OCI-M1 (cell line): ENCODE results near the gene SAT2.

ENCODE experiments used
- DNase-seq: peaks from one replicate; lab custom pipeline; 2025; lab: John Stamatoyannopoulos, UW

SAT2 gene

GRCh38 chr17:7590743-7591142 lies 36.9 kb downstream of the SAT2 start:
- DNase-seq = no peak

DNA sequence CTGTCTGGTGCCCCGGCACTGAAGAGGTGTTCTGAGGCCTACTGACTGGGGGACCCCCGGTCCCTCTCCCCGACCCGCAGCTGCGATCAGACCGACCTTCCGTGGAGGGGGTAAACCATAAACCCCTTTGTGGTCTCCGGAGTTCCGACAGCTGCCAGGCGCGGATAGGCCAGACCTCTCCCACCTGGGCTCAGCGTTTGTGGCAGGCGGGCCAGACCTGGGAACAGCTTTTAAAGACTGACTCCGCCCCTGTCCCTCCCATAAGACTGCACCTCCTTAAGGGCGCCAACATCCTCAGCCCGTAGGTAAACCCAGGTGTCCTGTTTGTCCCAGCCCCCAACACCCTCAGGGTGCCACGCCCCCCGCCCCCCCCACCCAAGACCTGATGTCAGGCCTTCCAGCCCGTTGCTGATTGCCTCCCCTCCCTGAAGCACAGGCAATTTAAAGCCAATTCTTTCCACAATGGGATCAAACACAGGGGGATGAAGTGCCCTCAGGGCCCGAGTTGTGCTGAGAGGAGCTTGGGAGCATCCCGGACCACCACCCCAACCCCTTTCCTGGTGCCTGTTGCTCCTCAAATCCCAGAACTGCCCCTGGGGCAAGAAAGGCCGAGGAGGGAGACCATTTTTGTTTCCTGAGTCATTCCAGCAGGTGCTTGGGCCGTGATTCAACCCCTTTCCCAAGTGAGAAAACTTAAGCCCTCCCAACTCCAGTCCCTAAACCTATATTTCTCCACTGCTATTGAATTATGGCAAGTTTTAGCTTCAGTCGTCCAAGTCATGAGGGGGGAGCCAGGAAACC lies 37.5 kb downstream of the SAT2 start, which contains the start of gene SOX15:
TSS of gene SOX15 (minus strand) at position 204 of the 801 bp plus-strand sequence. CDS start 418 bp downstream, outside the sequence.
- no peak for DNase-seq

DNA sequence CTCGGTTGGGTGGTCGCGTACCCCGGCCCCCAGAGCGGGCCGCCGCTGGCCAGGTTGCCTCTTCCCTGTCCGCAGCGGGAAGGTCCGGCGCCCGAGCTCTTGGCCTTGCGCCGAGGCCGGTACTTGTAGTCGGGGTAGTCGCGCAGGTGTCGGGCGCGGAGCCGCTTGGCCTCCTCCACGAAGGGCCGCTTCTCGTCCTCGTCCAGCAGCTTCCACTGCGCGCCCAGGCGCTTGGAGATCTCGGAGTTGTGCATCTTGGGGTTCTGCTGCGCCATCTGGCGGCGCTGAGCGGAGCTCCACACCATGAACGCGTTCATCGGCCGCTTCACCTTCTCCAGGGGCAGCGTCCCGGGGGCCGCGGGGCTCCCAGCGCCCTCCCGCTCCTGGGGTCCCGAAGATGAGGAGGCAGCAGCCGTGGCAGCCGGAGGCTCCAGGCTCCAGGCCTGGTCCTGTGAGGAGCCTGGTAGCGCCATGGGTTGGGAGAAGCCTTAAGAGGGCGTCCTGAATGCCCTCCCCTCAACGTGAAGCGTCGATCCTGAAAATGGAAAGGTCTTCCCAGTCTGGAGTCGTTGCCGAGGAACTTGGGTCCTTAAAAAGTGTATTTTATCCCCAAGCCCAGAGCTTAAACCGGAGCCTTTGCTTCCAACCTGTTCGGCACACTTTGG lies 38.3 kb downstream of the SAT2 start:
- no peak for DNase-seq

DNA sequence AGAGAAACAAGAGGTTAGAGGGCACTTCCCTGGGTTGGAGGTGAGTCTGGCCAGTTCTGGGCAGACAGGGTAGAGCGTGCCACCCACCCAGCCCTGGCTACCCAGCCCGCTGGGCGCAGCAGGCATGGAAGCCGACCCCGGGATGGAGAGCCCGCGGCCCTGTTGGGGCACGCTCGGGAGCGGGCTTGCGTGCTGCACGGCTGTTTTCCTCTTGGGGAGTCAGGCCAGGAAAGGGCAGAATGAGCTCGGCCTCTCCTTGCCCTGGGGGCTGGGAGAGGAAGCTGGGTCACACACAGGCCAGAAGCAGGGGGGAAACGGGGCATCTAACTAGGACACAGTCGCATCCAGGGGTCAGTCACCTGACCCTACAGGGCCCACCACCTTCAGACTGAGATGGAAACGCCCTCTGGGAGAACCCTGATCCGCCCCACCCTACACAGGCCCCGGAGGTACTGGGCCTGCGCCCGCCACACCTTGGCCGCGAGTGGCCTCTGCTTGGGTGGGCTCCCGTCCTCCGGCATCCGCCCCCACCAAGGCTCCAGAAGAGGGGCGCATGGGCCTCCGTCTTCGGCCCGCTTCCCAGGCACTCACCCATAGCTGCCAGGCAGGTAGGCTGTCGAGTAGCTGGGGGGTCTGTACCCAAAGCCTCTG lies 38.9 kb downstream of the SAT2 start:
- DNase-seq = no peak

DNA sequence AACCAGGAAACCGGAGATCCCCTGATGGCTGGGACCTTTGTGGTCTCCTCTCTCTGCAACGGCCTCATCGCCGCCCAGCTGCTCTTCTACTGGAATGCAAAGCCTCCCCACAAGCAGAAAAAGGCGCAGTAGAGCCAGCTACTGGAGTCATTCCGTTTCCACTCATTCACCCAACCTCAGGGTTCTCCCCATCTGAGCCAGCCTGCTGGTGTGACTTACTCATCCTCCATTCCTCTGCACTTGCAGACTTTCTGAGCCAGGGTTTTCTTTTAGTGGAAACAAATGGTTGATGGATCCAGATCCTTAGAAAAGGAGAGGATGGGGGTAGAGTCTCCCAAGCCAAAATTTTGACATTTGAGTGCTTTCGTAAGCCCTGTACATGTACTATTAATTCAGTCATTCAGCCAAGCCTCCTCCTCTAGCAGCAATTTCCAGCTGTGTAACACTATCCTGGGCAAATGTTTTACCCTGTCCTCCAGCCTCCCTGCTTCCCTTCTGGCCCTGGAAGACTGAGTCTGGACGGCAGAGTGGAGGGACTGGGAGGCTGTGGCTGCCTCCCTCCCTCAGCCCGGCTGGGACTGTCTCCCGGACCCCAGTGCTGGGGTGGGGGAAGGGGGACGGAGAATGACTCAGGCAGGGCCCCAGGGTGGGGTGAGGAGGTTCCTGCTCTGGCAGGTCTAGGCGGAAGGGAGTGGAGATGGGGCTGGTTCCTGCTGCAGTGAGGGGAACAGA lies 40.0 kb downstream of the SAT2 start:
- no peak for DNase-seq

GRCh38 chr17:7586673-7587419 lies 40.8 kb downstream of the SAT2 start:
- no peak for DNase-seq

DNA sequence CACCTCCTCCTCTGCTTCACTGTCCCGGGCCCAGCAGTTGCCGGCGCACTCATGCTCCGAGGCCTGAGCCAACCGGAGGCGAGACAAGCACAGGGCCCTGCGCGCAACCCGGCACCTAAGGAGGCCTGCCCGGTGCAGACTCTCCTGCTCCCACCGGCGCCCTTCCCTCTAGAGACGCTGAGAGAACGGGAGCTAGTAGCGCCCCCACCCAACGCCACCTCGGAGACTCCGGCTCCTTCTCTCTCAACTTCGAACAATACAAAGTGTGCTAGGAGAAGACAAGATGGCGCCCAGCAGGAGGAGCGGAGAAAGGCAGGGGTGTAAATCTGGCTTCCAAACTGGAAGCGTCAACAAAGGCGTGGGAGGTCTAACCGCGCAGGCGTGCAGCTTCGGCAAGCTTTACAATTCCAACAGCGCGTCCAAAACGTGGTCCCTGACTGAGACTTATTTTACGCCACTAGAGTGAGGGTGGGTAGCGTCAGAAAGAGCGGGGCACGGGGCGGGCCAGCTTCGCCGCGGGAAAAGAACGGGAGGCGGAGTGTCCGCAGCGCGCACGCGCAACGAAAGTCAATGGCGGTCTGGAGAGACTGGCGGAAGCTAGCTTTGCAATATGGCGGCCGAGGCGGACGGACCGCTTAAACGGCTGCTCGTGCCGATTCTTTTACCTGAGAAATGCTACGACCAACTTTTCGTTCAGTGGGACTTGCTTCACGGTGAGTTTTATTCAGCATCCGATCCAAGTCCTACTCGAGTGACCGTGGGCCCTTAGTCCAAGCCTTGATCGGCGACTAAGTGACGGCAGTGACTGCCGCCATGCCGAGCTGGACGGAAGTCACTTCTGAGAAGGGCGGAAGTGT lies 44.1 kb downstream of the SAT2 start, which contains the start of gene MPDU1:
TSS of gene MPDU1 (plus strand) at position 600 of the 857 bp plus-strand sequence. CDS start at position 611, 11 bp downstream.
- DNase-seq = peak; percentile 99

DNA sequence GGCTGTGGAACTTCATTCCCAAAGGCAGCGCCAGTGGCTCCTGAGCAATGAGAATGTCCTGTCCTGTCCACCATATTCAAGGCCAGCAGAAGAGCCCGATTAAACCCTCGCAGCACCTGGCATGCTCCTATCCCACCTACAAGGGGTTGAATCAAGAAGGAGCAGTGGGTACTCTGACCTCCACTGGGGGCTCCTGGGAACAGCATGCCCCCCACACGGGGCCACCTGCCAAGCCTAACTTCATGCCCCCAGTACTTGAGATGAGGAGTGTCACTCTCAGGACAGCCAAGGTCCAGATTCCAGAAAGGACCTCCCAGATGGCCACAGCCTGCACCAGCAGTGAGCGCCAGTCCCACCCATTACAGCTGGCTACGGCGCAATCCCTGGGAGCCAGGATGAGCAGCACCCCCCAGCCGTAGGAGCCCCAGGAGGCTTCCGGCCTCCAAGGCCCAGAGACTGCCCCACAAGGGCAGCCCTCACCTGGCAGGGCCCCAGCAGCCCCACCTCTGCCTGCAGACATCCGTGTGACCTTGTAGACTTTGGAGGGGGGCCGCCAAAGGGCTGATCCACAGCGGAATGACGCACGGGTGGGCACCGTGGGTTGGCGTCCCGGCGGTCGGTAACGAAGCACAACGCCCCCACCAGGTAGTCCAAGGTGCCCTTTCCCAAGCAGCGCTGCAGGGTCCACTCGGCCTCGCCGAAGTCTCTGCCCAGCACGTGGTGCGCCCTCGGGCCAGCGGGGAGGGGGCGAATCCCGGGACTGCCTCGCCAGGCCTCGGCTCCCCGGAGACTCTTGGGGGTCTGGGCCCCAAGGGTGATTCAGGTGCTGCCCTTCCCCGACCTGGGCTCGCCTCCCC lies 45.0 kb downstream of the SAT2 start:
- no peak for DNase-seq

DNA sequence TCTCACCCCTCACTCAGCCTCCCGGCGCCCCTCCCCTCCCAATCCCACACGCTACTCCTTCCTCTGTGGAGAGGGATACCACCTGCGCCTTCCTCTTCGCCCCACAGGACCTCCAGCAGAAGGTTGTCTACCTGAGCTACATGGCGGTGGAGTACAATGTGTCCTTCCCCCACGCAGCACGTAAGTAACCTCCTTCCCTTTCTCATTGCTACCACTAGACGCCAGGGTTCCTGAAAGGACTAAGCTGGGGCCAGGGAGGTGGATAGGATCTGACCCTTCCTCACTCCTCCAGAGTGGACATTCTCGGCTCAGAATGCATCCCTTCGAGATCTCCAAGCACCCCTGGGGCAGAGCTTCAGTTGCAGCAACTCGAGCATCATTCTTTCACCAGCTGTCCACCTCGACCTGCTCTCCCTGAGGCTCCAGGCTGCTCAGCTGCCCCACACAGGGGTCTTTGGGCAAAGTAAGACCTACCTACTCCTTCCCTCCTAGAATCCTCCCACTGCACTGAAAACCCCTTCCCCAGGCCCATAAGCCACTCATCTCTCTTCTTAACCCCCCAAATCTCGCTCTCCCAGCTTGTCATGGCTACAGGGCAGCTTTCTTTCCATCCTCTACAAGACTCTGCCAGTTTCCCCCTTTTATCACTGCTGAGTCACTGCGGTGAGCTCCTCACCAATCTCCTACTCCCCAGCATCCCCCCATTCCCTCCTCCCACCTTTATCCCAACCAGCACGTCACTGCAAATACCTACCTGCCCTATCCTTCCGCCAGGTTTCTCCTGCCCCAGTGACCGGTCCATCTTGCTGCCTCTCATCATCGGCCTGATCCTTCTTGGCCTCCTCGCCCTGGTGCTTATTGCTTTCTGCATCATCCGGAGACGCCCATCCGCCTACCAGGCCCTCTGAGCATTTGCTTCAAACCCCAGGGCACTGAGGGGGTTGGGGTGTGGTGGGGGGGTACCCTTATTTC lies 46.7 kb downstream of the SAT2 start:
- peak; percentile 44 for DNase-seq

DNA sequence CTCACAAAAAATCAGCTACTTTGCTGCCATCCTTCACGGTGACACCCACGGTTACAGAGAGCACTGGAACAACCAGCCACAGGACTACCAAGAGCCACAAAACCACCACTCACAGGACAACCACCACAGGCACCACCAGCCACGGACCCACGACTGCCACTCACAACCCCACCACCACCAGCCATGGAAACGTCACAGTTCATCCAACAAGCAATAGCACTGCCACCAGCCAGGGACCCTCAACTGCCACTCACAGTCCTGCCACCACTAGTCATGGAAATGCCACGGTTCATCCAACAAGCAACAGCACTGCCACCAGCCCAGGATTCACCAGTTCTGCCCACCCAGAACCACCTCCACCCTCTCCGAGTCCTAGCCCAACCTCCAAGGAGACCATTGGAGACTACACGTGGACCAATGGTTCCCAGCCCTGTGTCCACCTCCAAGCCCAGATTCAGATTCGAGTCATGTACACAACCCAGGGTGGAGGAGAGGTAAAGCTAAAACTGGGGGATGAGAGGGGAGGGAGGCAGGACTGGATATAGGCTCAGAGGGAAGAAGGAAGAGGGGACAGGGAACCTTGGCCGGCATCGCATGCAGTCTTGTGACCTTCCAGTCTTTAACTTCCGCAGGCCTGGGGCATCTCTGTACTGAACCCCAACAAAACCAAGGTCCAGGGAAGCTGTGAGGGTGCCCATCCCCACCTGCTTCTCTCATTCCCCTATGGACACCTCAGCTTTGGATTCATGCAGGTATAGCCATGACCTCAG lies 47.6 kb downstream of the SAT2 start:
- DNase-seq = peak; percentile 47

DNA sequence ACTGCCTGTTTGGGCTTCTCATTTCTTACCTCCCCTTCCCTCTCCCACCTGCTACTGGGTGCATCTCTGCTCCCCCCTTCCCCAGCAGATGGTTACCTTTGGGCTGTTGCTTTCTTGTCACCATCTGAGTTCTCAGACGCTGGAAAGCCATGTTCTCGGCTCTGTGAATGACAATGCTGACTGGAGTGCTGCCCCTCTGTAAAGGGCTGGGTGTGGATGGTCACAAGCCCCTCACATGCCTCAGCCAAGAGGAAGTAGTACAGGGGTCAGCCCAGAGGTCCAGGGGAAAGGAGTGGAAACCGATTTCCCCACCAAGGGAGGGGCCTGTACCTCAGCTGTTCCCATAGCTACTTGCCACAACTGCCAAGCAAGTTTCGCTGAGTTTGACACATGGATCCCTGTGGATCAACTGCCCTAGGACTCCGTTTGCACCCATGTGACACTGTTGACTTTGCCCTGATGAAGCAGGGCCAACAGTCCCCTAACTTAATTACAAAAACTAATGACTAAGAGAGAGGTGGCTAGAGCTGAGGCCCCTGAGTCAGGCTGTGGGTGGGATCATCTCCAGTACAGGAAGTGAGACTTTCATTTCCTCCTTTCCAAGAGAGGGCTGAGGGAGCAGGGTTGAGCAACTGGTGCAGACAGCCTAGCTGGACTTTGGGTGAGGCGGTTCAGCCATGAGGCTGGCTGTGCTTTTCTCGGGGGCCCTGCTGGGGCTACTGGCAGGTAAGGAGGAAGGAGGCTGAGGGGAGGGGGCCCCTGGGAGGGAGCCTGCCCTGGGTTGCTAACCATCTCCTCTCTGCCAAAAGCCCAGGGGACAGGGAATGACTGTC lies 48.4 kb downstream of the SAT2 start, which contains the start of gene CD68:
TSS of gene CD68 (plus strand) at position 638 of the 833 bp plus-strand sequence. CDS start at position 678, 40 bp downstream.
- DNase-seq = peak; percentile 99

DNA sequence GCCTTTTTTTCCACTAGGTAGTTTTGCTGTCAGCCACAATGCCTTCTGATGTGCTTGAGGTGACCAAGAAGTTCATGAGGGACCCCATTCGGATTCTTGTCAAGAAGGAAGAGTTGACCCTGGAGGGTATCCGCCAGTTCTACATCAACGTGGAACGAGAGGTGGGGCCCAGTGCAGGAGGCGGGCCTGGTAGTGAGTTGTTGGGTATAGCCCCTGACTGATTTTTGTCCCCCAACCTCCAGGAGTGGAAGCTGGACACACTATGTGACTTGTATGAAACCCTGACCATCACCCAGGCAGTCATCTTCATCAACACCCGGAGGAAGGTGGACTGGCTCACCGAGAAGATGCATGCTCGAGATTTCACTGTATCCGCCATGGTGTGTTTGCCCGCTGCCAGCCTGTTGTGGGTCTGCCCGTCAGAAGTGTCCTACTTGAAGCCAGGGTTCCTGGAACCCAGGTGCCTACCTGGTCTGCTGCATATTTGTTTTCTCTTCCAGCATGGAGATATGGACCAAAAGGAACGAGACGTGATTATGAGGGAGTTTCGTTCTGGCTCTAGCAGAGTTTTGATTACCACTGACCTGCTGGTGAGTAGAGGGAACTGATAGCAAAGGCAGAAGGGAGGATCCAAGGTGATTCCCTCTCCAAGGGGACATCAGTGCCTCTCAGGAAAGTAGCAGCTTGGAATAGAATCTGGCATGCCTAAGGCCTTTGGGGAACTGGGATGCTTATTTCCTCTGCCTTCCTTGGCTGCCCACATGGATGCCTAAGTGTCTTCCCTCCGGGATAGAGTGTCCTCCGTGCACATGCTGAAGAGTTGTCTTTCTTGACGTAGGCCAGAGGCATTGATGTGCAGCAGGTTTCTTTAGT lies 50.1 kb downstream of the SAT2 start:
- DNase-seq = no peak

GRCh38 chr17:7576432-7576937 lies 51.1 kb downstream of the SAT2 start:
- no peak for DNase-seq
